Measurements from ENCODE around the gene ACSM2B.

The ACSM2B gene

DNA sequence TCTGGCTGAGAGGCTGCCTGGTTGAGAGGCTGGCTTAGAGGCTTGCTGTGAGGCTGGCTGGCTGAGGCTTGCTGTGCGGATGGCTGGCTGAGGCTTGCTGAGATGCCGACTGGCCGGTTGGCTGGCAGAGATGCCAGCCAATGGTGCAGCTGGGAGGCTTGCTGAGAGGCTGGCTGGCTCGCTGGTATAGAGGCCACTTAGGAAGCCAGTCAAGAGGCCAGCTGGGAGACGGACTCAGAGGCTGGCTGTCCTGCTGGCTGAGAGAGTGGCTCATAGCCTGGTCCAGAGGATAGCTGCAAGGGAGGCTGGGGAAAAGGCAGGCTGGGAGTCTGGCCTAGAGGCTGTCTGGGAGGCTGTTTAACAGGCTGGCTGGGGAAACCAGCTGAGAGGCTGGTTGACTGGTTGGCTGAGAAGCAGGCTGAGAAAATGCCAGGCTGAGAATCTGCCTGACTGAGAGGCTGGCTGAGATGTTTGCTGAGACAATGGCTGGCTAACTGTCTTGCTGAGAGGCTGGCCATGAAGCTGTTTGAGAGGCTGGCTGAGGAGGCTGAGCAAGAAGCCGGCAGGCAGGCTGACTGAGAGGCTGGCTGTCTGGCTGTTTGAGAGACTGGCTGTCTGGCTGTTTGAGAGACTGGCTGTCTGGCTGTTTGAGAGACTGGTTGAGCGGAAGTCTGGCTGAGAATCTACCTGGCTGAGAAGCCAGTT lies 37.5 kb upstream of the ACSM2B start:
- TF ChIP-seq, protein P1, sequence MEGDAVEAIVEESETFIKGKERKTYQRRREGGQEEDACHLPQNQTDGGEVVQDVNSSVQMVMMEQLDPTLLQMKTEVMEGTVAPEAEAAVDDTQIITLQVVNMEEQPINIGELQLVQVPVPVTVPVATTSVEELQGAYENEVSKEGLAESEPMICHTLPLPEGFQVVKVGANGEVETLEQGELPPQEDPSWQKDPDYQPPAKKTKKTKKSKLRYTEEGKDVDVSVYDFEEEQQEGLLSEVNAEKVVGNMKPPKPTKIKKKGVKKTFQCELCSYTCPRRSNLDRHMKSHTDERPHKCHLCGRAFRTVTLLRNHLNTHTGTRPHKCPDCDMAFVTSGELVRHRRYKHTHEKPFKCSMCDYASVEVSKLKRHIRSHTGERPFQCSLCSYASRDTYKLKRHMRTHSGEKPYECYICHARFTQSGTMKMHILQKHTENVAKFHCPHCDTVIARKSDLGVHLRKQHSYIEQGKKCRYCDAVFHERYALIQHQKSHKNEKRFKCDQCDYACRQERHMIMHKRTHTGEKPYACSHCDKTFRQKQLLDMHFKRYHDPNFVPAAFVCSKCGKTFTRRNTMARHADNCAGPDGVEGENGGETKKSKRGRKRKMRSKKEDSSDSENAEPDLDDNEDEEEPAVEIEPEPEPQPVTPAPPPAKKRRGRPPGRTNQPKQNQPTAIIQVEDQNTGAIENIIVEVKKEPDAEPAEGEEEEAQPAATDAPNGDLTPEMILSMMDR (IDR thresholded peaks at IDR 0.05; ENCODE audit: poor library complexity, severe bottlenecking): no peak
- Histone ChIP-seq H3K9me3 (ENCODE audit: severe bottlenecking) (no peaks in the 10 kb centered on the region), H3K36me3 (ENCODE audit: low read depth) (no peaks in the 10 kb centered on the region), H3K27ac (ENCODE audit: poor library complexity, severe bottlenecking) (no peak overlapping the region), H3K4me3 (ENCODE audit: severe bottlenecking) (no peak overlapping the region), H3K27me3 (ENCODE audit: insufficient read depth, poor library complexity, severe bottlenecking) (no peaks in the 10 kb centered on the region), H3K4me1 (ENCODE audit: insufficient read depth, poor library complexity, severe bottlenecking) (no peaks in the 10 kb centered on the region)
- ATAC-seq (ENCODE audit: low read depth): 0 out of 3 replicates have a peak, but pooled peaks have one; percentile 18
- DNase-seq (ENCODE audit: low spot score): no peak

- Histone ChIP-seq H3K9me3 (ENCODE audit: severe bottlenecking) (no peaks in the 10 kb centered on the region), H3K4me1 (ENCODE audit: insufficient read depth, poor library complexity, severe bottlenecking) (no peaks in the 10 kb centered on the region), H3K4me3 (ENCODE audit: severe bottlenecking) (no peak overlapping the region), H3K36me3 (ENCODE audit: low read depth) (no peaks in the 10 kb centered on the region), H3K27ac (ENCODE audit: poor library complexity, severe bottlenecking) (no peak overlapping the region), H3K27me3 (ENCODE audit: insufficient read depth, poor library complexity, severe bottlenecking) (no peaks in the 10 kb centered on the region)
- DNase-seq (ENCODE audit: low spot score) (no peak), ATAC-seq (ENCODE audit: low read depth) (no peak)
- TF ChIP-seq, protein P1 (IDR thresholded peaks at IDR 0.05; ENCODE audit: poor library complexity, severe bottlenecking): no peak
Observed at GRCh38 chr16:20612551-20613480, 36.6 kb upstream of the ACSM2B start.

DNA sequence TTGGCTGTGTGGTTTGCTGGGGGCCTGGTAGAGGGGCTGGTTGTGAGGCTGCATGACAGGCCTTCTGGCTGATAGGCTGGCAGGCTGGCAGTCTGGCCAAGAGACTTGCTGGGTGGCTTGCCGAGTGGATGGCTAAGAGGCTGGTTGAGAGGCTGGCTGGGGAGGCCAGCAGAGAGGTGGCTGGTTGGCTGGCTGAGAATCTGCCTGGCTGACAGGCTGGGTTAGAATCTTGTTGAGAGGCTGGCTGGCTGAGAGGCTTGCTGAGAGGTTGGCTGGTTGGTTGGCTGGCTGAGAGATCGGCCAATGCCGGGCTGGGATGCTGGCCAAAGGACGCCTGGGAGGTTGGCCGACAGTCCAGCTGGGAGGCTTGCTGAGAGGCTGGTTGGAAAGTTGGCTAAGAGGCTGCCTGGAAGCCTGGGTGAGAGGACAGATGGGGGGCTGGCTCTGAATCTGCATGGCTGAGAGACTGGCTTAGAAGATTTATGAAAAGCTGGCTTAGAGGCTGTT lies 35.9 kb upstream of the ACSM2B start:
- Histone ChIP-seq H3K27me3 (ENCODE audit: insufficient read depth, poor library complexity, severe bottlenecking) (no peaks in the 10 kb centered on the region), H3K27ac (ENCODE audit: poor library complexity, severe bottlenecking) (no peak overlapping the region), H3K36me3 (ENCODE audit: low read depth) (no peaks in the 10 kb centered on the region), H3K4me1 (ENCODE audit: insufficient read depth, poor library complexity, severe bottlenecking) (no peaks in the 10 kb centered on the region), H3K9me3 (ENCODE audit: severe bottlenecking) (no peaks in the 10 kb centered on the region), H3K4me3 (ENCODE audit: severe bottlenecking) (no peak overlapping the region)
- ATAC-seq (ENCODE audit: low read depth) (no peak), DNase-seq (ENCODE audit: low spot score) (no peak)
- TF ChIP-seq, protein P1 (IDR thresholded peaks at IDR 0.05; ENCODE audit: poor library complexity, severe bottlenecking): no peak

GRCh38 chr16:20611350-20611902 lies 35.3 kb upstream of the ACSM2B start:
- Histone ChIP-seq H3K27ac (ENCODE audit: poor library complexity, severe bottlenecking) (no peak overlapping the region), H3K4me3 (ENCODE audit: severe bottlenecking) (no peak overlapping the region), H3K27me3 (ENCODE audit: insufficient read depth, poor library complexity, severe bottlenecking) (peaks cover 3% of the 10 kb centered on the region), H3K9me3 (ENCODE audit: severe bottlenecking) (no peaks in the 10 kb centered on the region), H3K36me3 (ENCODE audit: low read depth) (no peaks in the 10 kb centered on the region), H3K4me1 (ENCODE audit: insufficient read depth, poor library complexity, severe bottlenecking) (no peaks in the 10 kb centered on the region)
- ATAC-seq (ENCODE audit: low read depth): no peak
- DNase-seq (ENCODE audit: low spot score): no peak
- TF ChIP-seq, protein P1 (IDR thresholded peaks at IDR 0.05; ENCODE audit: poor library complexity, severe bottlenecking): no peak

Data from RWPE2 (cell line).